ENCODE measurements around the gene CD82.
"Not testable (repeated sequence)": the region's sequence is repeated elsewhere in the genome, so short reads cannot be mapped to it uniquely, and the experiment has no call there.

Gene CD82

GRCh38 chr11:44643217-44643616 is 77.8 kb downstream of the CD82 start:
- no peak for DNase-seq

- no peak for DNase-seq
Measured at GRCh38 chr11:44645827-44646226, 80.4 kb downstream of the CD82 start.

- not testable (repeated sequence) for DNase-seq
Measured at GRCh38 chr11:44647255-44647955, 81.9 kb downstream of the CD82 start.

GRCh38 chr11:44648109-44648508 is 82.6 kb downstream of the CD82 start:
- DNase-seq: no peak

GRCh38 chr11:44651535-44652155 is 86.2 kb downstream of the CD82 start:
- DNase-seq: no peak

- DNase-seq: no peak
Measured at GRCh38 chr11:44652901-44653644, 87.6 kb downstream of the CD82 start.

GRCh38 chr11:44654057-44654456 is 88.6 kb downstream of the CD82 start:
- DNase-seq: no peak

GRCh38 chr11:44654596-44654995 is 89.1 kb downstream of the CD82 start:
- no peak for DNase-seq

- no peak for DNase-seq
Measured at GRCh38 chr11:44657836-44658505, 92.5 kb downstream of the CD82 start.

- DNase-seq: no peak
Measured at GRCh38 chr11:44658506-44658850, 93.0 kb downstream of the CD82 start.

- no peak for DNase-seq
Measured at GRCh38 chr11:44659641-44660040, 94.2 kb downstream of the CD82 start.

- not testable (repeated sequence) for DNase-seq
Measured at GRCh38 chr11:44660535-44660934, 95.1 kb downstream of the CD82 start.

- no peak for DNase-seq
Measured at GRCh38 chr11:44661311-44661717, 95.9 kb downstream of the CD82 start.
